ENCODE measurements around the gene CDKN2C. TPM values are rescaled to one million over a fixed set of nuclear protein-coding genes. Genes with fewer than 3 reads are reported as not detected.
"Not testable (repeated sequence)": the region's sequence is repeated elsewhere in the genome, so short reads cannot be mapped to it uniquely, and the experiment has no call there.

CDKN2C gene
- total RNA-seq (2014; rRNA removed; shearing (Covaris generic)) = 55.7 and 55.8 TPM in 2 replicates

DNA sequence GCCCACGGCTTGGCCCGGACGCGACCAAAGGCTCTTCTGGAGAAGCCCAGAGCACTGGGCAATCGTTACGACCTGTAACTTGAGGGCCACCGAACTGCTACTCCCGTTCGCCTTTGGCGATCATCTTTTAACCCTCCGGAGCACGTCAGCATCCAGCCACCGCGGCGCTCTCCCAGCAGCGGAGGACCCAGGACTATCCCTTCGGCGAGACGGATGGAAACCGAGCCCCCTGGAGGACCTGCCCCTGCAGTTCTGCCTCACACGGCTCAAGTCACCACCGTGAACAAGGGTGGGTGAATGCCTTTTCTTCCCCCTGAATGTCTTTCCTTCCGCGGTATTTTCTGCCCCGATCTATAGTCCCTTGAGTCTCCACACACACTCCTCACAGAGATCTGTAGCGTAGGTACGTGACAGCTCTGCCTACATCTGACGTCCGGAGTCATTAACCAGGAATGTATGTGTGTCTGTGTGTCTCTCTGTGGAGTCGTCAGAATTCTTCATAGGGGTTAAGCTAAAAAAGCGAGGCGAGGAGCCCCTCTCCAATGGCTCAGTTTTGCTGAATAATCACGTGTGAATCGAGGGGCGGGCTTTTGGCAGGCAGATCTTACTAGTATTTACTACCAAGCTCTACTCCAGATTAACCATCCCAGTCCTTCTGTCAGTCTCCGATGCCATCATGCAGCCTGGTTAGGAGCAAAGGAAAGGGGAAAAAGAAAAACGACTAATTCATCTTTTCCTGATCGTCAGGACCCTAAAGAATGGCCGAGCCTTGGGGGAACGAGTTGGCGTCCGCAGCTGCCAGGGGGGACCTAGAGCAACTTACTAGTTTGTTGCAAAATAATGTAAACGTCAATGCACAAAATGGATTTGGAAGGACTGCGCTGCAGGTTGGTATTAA lies at the start of gene CDKN2C:
CDKN2C (plus strand) TSS at position 635 of the 898 bp plus-strand sequence; CDS start at position 759, 124 bp downstream.
- DNase-seq (ENCODE audit: low read depth) = peak; percentile 84

DNA sequence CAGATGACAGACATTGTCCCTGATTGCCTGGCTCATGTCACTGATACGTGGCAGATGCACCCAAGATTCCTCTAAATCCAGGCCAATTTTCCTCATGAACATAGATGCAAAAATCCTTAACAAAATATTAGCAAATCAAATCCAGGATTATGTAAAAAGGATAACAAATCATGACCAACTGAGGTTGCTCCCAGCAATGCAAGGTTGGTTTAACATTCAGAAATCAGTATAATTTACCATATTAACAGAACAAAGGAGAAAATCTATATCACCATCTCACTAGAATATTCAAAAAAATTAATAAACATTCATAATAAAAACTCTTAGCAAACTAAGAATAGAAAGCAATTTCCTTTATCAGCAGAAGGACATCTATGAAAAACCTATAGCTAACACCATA lies 49.6 kb upstream of the CDKN2C start:
- DNase-seq (ENCODE audit: low read depth) = no peak

DNA sequence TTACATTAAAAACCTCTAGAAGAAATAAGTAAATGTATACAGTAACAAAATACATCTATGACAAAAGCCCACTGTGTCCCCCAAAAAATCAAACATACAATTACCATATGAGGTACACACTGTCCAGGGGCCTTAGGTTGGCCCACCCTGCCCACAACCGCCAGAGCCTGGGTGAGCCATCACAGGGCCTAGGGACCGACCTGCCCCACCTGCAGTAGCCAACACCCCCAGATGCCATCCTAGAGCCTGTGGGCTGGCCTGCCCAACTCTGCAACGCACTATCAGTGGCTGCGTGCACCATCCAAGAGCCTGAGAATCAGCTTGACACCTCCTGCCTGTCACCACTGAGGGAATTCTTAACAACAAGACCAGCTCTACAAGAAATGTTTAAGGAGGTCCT lies 49.0 kb upstream of the CDKN2C start:
- DNase-seq (ENCODE audit: low read depth) = no peak

DNA sequence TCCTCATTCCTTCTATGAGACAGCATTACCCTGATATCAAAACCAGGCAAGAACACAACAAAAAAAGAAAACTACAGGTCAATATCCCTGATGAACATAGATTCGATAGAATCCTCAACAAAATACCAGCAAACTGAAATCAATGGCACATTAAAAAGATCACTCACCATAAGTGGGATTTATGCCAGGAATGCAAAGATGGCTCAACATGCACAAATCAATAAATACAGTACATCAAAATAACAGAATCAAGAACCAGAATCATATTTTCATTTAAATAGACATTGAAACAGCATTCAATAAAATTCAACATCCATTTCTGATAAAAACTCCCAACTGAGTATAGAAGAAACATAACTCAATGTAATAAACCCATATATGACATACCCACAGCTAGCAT lies 46.5 kb upstream of the CDKN2C start:
- DNase-seq (ENCODE audit: low read depth) = no peak

DNA sequence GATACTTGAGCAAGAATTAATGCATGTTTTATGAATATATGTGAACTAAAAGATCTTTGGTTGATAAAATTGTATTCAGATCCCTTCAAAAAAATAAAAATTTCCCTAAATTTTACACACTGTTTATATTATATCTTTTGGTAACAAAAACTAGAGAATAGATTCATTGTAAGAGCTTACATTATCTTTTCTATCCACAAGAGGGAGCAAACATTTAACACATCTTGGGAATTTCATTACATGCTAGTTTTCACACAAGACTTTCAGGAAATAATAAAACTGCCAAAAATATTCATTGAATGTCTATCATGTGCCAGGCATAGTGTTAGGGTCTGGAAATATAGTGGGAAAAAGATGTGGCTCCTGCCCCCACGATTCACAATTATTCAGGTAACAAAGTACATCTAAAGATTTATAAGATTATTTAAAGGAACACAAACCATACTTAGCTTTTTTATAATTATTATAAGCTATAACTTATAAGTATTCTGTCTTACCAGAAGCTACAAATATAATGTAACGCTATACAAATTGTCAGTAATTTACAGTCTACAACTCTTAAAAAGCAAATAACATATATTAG lies 40.6 kb upstream of the CDKN2C start:
- no peak for DNase-seq (ENCODE audit: low read depth)

GRCh38 chr1:50930193-50930592 lies 39.9 kb upstream of the CDKN2C start:
- DNase-seq (ENCODE audit: low read depth) = no peak

GRCh38 chr1:50930965-50931737 lies 38.9 kb upstream of the CDKN2C start:
- DNase-seq (ENCODE audit: low read depth) = peak; percentile 49

GRCh38 chr1:50932043-50932442 lies 38.0 kb upstream of the CDKN2C start:
- not testable (repeated sequence) for DNase-seq (ENCODE audit: low read depth)

- not testable (repeated sequence) for DNase-seq (ENCODE audit: low read depth)
These were observed 36.3 kb upstream of the CDKN2C start for GRCh38 chr1:50933770-50934169.

DNA sequence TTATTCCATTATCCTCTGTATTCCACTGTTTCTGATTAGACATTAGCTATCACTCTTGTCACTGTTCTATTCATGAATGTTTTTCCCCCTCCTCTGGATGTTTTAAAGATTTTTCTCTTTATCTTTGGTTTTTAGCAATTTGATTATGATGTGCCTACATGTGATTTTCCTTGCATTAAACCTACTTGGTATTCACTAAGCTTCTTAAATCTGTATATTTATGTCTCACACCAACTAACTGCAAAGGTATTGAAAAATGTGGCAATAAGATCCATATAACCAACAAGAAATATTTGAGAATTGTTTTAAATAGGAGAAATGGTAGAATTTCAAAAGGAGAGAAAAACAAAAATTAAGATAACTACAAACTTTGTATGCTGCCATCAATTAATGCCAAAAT lies 35.2 kb upstream of the CDKN2C start:
- DNase-seq (ENCODE audit: low read depth) = no peak

- DNase-seq (ENCODE audit: low read depth) = peak; percentile 50
These were observed 34.8 kb upstream of the CDKN2C start for GRCh38 chr1:50935276-50935675.

DNA sequence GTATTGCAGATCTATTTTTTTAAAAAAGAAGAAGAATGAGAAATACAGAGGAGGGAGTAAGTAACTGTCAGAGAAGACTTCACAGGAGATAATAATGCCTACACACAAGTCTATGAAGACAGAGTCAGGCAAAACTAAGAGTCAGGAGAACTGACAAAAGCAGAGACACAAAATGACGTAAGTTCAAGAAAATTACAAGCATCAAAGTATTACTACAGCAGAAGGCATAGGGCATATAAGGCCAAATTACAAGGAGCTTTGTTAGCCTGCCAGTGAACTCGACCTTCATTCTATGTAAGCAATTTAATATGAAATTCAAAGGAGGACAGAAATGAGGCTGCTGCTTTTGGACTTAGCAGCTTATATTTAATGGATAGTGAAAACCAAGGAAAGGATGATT lies 33.7 kb upstream of the CDKN2C start:
- no peak for DNase-seq (ENCODE audit: low read depth)

GRCh38 chr1:50940291-50940690 lies 29.8 kb upstream of the CDKN2C start:
- no peak for DNase-seq (ENCODE audit: low read depth)

GRCh38 chr1:50942334-50942733 lies 27.7 kb upstream of the CDKN2C start:
- no peak for DNase-seq (ENCODE audit: low read depth)

- no peak for DNase-seq (ENCODE audit: low read depth)
These were observed 20.6 kb upstream of the CDKN2C start for GRCh38 chr1:50949286-50949982.

- DNase-seq (ENCODE audit: low read depth) = no peak
These were observed 19.6 kb upstream of the CDKN2C start for GRCh38 chr1:50950396-50950795.

DNA sequence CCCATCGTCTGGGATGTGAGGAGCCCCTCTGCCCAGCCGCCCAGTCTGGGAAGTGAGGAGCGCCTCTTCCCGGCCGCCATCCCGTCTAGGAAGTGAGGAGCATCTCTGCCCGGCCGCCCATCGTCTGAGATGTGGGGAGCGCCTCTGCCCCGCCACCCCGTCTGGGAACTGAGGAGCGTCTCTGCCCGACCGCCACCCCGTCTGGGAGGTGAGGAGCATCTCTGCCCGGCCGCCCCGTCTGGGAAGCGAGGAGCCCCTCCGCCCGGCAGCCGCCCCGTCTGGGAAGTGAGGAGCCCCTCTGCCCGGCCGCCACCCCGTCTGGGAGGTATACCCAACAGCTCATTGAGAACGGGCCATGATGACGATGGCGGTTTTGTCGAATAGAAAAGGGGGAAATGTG lies 17.5 kb upstream of the CDKN2C start:
- DNase-seq (ENCODE audit: low read depth) = not testable (repeated sequence)

GRCh38 chr1:50955116-50955515 lies 14.9 kb upstream of the CDKN2C start:
- no peak for DNase-seq (ENCODE audit: low read depth)

DNA sequence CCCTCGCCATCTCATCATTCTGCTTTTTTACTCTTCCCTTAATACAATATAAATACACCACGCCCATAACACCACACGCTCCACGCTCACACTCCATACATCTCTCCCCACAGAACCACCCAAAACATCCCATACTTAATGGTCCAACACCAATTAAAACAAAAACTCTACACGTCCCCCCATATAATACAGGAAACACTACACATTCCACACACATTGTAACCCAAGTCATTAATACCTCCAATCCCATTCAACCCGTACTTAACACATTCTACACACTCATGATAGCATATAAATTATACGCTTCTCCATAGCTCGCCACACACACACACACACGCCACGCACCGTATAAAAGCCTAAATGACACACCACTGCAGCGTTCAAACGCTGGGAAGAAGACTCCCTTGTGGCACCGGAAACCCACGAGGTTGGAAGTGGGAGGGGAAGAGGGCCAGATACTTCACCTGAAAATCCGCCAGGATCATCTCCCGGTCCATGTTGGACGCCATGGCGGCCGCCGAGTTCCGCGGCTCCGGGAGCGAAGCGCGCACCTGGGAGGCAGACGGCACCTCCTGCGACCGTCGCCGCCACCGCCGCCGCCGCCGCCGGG lies 10.6 kb upstream of the CDKN2C start:
- peak; percentile 59 for DNase-seq (ENCODE audit: low read depth)

DNA sequence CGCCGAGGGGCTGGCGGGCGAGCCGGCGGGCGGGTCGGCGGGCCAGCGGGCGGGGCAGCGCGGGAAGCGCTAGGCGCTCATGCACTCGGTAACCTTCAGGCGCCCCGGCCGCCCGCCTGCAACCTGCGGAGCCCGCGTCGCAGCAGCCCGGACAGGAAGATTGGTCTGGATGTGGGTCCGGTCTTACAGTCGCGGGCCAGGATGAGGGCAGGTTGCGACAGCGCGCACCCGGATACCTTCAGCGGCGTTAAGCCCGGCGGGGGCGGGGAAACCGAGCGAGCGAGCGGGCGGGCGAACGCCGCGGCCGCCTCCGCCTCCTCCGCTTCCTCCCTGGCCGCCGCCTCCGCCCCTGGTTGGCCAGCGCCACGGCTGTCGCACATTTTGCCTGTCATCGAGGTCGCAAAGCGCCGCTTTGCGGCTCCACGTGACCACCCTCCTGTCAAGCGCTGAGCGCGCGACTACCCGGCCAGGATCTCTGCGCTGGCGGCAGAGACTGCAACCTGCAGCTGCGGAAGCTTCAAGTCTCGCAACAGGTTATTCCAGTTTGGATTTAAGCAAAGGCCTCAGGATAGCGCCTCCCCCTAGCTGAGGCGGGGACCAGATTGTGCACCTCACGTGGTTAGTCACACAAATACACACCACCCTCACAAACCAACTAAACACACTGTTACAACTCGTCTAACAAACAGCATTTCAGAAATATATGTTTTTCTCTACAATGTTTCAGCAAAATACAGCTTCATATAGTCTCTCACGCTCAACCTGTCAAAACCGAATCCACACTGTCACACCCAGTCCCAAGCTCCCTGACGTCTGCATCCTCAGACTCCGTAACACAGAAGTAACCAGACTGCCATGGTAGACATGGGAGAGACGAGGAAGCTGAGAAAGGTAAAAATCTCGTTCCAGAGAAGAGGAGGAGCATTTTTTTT lies 9.9 kb upstream of the CDKN2C start, which contains the start of gene FAF1:
FAF1 (minus strand) TSS at position 355 of the 932 bp plus-strand sequence. CDS start 456 bp downstream, outside the sequence.
- peak; percentile 99 for DNase-seq (ENCODE audit: low read depth)
